ENCODE results near the gene CEP104. TPM values are rescaled to one million over a fixed set of nuclear protein-coding genes. Genes with fewer than 3 reads are reported as not detected.

CEP104 gene
- total and polyA plus RNA-seq, 9 of the 15 experiments (the other 6 are each of a cell fraction or from before 2014, with no cell fraction given): 11.2 to 63.4 (median 42.6) TPM

DNA sequence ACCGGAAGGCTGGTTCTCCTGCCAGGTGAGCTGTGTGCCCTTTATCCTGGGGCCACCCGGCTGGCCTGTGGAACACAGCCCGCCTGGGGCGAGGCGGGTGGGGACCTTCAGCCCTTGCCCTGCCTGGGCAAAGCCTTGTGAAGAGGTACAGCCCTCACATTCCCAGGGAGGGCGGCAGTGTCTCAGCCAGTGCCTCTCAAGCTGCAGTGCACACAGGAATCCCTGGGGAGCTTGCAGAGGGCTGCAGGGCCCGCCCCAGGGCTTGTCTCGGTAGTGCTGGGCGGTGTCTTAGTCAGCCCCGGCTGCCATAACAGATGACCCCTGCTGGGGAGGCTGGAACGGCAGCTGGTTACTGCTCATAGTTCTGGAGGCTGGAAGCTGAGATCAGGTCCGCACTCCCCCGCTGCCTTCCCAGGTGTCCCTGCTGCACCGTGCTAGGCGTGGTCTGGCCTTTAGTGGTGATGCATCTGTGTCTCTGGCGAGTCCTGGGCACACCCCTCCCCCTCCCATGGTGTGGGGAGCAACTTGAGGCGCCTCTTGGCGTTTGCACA lies 12.8 kb upstream of the CEP104 start (continued):
- TF ChIP-seq CUX1 (CRISPR knock-in tag; IDR thresholded peaks at IDR 0.05): no peak
- no peak for TF ChIP-seq CLOCK (CRISPR knock-in tag; IDR thresholded peaks at IDR 0.05; ENCODE audit: borderline replicate concordance)
- TF ChIP-seq MAFG (tag; conservative IDR thresholded peaks at IDR 0.05): no peak
- no peak for TF ChIP-seq HDAC1 (IDR thresholded peaks at IDR 0.05)
- no peak for TF ChIP-seq ASH1L (IDR thresholded peaks at IDR 0.05; ENCODE audit: borderline replicate concordance, low read depth, partially characterized antibody)
- TF ChIP-seq ZNF407 (IDR thresholded peaks at IDR 0.05; ENCODE audit: low read depth): no peak
- TF ChIP-seq PHF8 (IDR thresholded peaks at IDR 0.05; ENCODE audit: borderline replicate concordance, low read length): peak; percentile 16; the same call in 1 of the 2 replicates
- no peak for TF ChIP-seq PHB2 (IDR thresholded peaks at IDR 0.05; ENCODE audit: low read depth)
- TF ChIP-seq ZFP36 (IDR thresholded peaks at IDR 0.05; ENCODE audit: low read depth, low read length, partially characterized antibody): peak; percentile 8
- TF ChIP-seq RBM17 (IDR thresholded peaks at IDR 0.05; ENCODE audit: borderline replicate concordance, low read depth, low read length): no peak
